Activated effector memory CD4-positive, alpha-beta T cell treated with Interleukin-2 at 50 U/mL for 16 hours (primary cell): Measurements from ENCODE around the gene WFIKKN1.

Source experiments
- DNase-seq: peaks from one replicate; pipeline ENCODE4 v3.0.0-alpha.2; 2020

Gene WFIKKN1

GRCh38 chr16:659618-660017, 28.8 kb downstream of the WFIKKN1 start:
- DNase-seq = no peak

- no peak for DNase-seq
Observed at GRCh38 chr16:660132-660458, 29.3 kb downstream of the WFIKKN1 start.

- peak; percentile 34 for DNase-seq
Observed at GRCh38 chr16:660459-661183, 29.8 kb downstream of the WFIKKN1 start.

- DNase-seq = no peak
Observed at GRCh38 chr16:661184-661821, 30.5 kb downstream of the WFIKKN1 start.

GRCh38 chr16:662095-662494, 31.3 kb downstream of the WFIKKN1 start:
- DNase-seq = no peak

- DNase-seq = no peak
Observed at GRCh38 chr16:662597-662996, 31.8 kb downstream of the WFIKKN1 start.

DNA sequence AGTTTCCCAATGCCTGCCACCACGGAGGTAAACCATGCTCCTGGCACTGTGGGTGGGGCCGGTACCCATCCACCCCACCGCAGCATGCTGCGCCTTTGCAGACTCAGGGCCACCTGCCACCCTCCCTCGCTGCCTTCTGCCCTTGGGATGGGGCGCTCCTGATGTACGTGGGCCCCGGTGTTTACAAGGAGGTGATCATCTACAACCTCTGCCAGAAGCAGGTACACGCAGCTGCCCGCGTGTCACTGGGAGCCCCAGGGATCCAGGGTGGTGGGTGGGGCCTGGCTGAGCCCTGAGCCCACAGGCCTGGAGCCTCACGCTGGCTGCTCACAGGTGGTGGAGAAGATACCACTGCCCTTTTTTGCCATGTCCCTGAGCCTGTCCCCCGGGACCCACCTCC, 35.8 kb downstream of the WFIKKN1 start:
- no peak for DNase-seq

- no peak for DNase-seq
Observed at GRCh38 chr16:667113-667779, 36.5 kb downstream of the WFIKKN1 start.

- peak; percentile 91 for DNase-seq
Observed at GRCh38 chr16:667780-668518, 37.2 kb downstream of the WFIKKN1 start, which contains the start of gene RHOT2. Gene RHOT2 (plus strand): TSS chr16:668132. CDS start chr16:668200, 68 bp downstream.

GRCh38 chr16:668519-669171, 37.9 kb downstream of the WFIKKN1 start:
- DNase-seq = no peak

DNA sequence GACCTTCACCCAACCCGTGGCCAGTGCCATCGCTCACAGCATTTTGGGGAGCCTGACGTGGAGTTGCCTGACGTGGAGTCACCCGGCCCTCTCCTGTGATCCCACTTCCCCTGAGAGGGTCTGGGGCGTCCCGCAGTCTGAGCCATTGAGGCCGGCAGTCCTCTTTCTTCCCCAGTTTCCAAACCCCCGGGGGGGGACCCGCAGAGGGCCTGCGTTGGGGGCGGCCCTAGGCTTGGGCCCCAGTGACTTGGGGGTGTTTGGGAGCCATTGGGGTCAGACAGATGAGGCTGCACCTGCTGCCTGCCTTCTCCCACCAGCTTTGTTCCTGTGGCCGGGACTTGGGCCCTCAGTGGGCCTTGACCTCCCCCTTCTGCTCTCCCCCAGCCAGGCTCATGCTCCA, 38.9 kb downstream of the WFIKKN1 start:
- no peak for DNase-seq

DNA sequence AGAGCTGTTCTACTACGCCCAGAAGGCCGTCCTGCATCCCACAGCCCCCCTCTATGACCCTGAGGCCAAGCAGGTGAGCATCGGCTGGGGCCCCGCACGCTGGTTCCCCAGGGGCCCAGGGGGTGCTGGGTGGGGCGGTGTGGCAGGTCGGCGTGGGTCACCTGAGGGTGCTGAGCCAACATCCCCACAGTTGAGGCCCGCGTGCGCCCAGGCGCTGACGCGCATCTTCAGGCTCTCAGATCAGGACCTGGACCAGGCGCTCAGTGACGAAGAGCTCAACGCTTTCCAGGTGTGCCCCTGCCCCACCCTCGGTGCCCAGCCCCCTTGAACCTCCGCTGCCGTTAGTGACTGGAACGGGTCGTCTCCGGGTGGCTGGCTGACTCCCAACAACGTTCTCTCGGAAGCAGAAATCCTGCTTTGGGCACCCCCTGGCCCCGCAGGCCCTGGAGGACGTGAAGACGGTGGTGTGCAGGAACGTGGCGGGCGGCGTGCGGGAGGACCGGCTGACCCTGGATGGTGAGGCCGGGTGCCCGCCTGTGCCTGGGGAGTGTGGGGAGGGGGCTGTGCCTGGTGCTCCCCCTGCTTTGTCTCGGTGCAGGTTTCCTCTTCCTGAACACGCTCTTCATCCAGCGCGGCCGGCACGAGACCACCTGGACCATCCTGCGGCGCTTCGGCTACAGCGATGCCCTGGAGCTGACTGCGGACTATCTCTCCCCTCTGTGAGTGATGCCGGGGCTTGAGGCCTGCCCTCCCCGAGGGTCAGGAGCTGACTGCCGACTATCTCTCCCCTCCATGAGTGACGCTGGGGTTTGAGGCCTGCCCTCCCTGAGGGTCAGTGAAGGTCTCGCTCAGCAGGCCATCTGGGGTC, 39.9 kb downstream of the WFIKKN1 start:
- DNase-seq = no peak

- no peak for DNase-seq
Observed at GRCh38 chr16:671353-672131, 40.8 kb downstream of the WFIKKN1 start.

GRCh38 chr16:672371-672770, 41.6 kb downstream of the WFIKKN1 start:
- no peak for DNase-seq

DNA sequence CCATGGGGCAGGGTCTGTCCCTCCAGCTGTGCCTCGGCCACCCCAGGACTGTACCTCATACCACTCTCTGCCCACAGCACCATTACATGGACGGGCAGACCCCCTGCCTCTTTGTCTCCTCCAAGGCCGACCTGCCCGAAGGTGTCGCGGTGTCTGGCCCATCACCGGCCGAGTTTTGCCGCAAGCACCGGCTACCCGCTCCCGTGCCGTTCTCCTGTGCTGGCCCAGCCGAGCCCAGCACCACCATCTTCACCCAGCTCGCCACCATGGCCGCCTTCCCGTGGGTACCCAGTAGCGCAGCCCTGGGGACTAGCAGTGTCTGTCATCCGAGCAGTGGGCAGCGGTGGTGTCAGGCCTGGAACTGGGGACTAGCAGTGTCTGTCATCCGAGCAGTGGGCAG, 42.1 kb downstream of the WFIKKN1 start:
- DNase-seq = no peak

- DNase-seq = no peak
Observed at GRCh38 chr16:673399-673991, 42.7 kb downstream of the WFIKKN1 start.

GRCh38 chr16:674214-674881, 43.6 kb downstream of the WFIKKN1 start:
- no peak for DNase-seq

GRCh38 chr16:674968-675883, 44.4 kb downstream of the WFIKKN1 start, which contains the start of gene RHBDL1:
Gene RHBDL1 (plus strand): TSS chr16:675671. CDS start chr16:675791, 120 bp downstream.
- DNase-seq = no peak
